CD4-positive, alpha-beta T cell (primary cell): ENCODE data around the gene ADARB2. TPM values are rescaled to one million over a fixed set of nuclear protein-coding genes. Genes with fewer than 3 reads are reported as not detected.

Experiments
- ATAC-seq: fragments of 200-7000 bp; cut with Tn5 transposase; one replicate; pipeline ENCODE4 v1.10.0; 2022; ENCODE audit warnings: mild to moderate bottlenecking; ENCODE audit not compliant: poor library complexity
- CTCF ChIA-PET: fragments of 350-600 bp; sonication (Branson Sonifier 250); formaldehyde crosslinking; loops from one replicate; lab custom pipeline; 2021; ENCODE audit warnings: antibody characterized with exemption, inconsistent platforms; lab: Charles Lee
- POLR2A ChIA-PET: fragments of 350-600 bp; sonication (Branson Sonifier 250); formaldehyde crosslinking; loops from one replicate; lab custom pipeline; 2021; ENCODE audit warnings: antibody characterized with exemption, inconsistent platforms; lab: Charles Lee
- DNase-seq, 14 experiments: peaks; one replicate each; pipeline ENCODE4 v3.0.0-alpha.2; 2013 to 2020; ENCODE audit warnings: mixed read lengths in 2 of 14
- H3K27ac ChIP-seq, 2 donors: one replicate each; pipeline versions ENCODE4 v1.5.1 to v1.7.0; 2013; ENCODE audit warnings: low read length in 2 of 2, low read depth in 1 of 2, mild to moderate bottlenecking in 1 of 2
- H3K27me3 ChIP-seq, 2 experiments: 1 replicate in 1 of 2; 2 replicates in 1 of 2; pipeline versions ENCODE4 v1.6.1 to v1.7.0; 2013; ENCODE audit warnings: low read length in 2 of 2, control low read depth in 1 of 2, mild to moderate bottlenecking in 1 of 2, moderate library complexity in 1 of 2; ENCODE audit not compliant: insufficient read depth in 2 of 2, control insufficient read depth in 1 of 2
- H3K36me3 ChIP-seq: one replicate; pipeline ENCODE4 v1.6.1; 2013; ENCODE audit warnings: low read length, control low read depth; ENCODE audit not compliant: insufficient read depth
- H3K4me1 ChIP-seq: one replicate; pipeline ENCODE4 v1.6.1; 2013; ENCODE audit warnings: low read length, control low read depth; ENCODE audit not compliant: insufficient read depth
- H3K4me3 ChIP-seq: one replicate; pipeline ENCODE4 v1.5.1; 2013; ENCODE audit warnings: mild to moderate bottlenecking, low read length, moderate library complexity
- H3K9me3 ChIP-seq, 2 experiments: 1 replicate in 1 of 2; 2 replicates in 1 of 2; pipeline versions ENCODE4 v1.6.1 to v1.7.0; 2013; ENCODE audit warnings: low read length in 2 of 2, mild to moderate bottlenecking in 2 of 2, control low read depth in 1 of 2, moderate library complexity in 1 of 2; ENCODE audit not compliant: control insufficient read depth in 1 of 2, insufficient read depth in 1 of 2
- H3K27ac Mint-ChIP-seq: one replicate; pipeline ENCODE4 v1.8.0; 2020; ENCODE audit warnings: mixed read lengths
- H3K27me3 Mint-ChIP-seq: one replicate; pipeline ENCODE4 v1.8.0; 2021; ENCODE audit warnings: mixed read lengths
- H3K36me3 Mint-ChIP-seq: one replicate; pipeline ENCODE4 v1.8.0; 2021; ENCODE audit warnings: low read depth, mixed read lengths
- H3K4me1 Mint-ChIP-seq: one replicate; pipeline ENCODE4 v1.8.0; 2021; ENCODE audit warnings: low read depth, mixed read lengths
- H3K4me3 Mint-ChIP-seq: one replicate; pipeline ENCODE4 v1.8.0; 2020; ENCODE audit warnings: mild to moderate bottlenecking, mixed read lengths
- H3K9me3 Mint-ChIP-seq: one replicate; pipeline ENCODE4 v1.8.0; 2020; ENCODE audit warnings: mixed read lengths
- intact Hi-C, 2 experiments: fragments of 100-400 bp; cut with DNase I in 1 of 2; cut with micrococcal nuclease in 1 of 2; formaldehyde crosslinking; loops; one replicate each; pipeline versions ENCODE4 v1.15.1 to v1.9.0; 2023 to 2025; cut with DNase I, micrococcal nuclease
- total RNA-seq, 174 experiments: library from RNA in 2 of 174; stranded (reverse) in 2 of 174; gene quantifications; one replicate each; pipeline ENCODE4 v1.2.3 and lab custom pipeline; 2021 to 2026
- TF ChIP-seq, protein P1 (sequence below): fragments of 200-600 bp; IDR thresholded peaks from one replicate; pipeline ENCODE4 v1.8.0; 2022; ENCODE audit warnings: antibody characterized with exemption, mild to moderate bottlenecking

Gene ADARB2
- total RNA-seq, 2 experiments from 2014 or later: 0.14 TPM; not detected in 1

DNA sequence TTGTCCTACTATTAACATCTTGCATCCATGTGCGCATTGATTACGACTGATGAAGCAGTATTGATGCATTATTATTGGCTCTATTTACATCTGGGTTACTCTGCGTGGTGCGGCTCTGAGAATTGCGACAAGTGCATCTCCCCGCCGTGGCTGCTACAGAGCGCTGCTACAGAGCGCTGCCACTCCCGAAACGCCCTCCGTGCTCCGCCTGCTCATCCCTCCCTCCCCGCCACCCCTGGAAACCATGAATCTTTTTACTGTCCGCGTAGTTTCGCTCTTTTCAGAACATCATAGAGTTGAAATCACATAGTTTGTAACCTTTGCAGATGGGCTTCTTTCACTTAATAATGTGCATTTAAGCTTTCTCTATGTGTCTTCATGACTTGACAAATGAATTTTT is 74.1 kb downstream of the ADARB2 start:
- Histone ChIP-seq H3K9me3 (no peaks in the 10 kb centered on the region), H3K36me3 (no peaks in the 10 kb centered on the region), H3K4me3 (no peak overlapping the region), H3K27me3 (peaks cover 0 to 3% of the 10 kb centered on the region in 2 experiments), H3K4me1 (peaks cover 5% of the 10 kb centered on the region), H3K27ac (no peak overlapping the region)
- no peak for ATAC-seq
- Mint-ChIP-seq H3K4me1 (no peaks in the 10 kb centered on the region), H3K36me3 (no peaks in the 10 kb centered on the region), H3K27me3 (peaks cover 13% of the 10 kb centered on the region), H3K4me3 (no peak overlapping the region), H3K27ac (no peak overlapping the region), H3K9me3 (no peaks in the 10 kb centered on the region)
- intact Hi-C loops: no loop called here
- POLR2A ChIA-PET: no interaction called here
- TF ChIP-seq, protein P1, sequence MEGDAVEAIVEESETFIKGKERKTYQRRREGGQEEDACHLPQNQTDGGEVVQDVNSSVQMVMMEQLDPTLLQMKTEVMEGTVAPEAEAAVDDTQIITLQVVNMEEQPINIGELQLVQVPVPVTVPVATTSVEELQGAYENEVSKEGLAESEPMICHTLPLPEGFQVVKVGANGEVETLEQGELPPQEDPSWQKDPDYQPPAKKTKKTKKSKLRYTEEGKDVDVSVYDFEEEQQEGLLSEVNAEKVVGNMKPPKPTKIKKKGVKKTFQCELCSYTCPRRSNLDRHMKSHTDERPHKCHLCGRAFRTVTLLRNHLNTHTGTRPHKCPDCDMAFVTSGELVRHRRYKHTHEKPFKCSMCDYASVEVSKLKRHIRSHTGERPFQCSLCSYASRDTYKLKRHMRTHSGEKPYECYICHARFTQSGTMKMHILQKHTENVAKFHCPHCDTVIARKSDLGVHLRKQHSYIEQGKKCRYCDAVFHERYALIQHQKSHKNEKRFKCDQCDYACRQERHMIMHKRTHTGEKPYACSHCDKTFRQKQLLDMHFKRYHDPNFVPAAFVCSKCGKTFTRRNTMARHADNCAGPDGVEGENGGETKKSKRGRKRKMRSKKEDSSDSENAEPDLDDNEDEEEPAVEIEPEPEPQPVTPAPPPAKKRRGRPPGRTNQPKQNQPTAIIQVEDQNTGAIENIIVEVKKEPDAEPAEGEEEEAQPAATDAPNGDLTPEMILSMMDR: no peak
- DNase-seq: no peak
- CTCF ChIA-PET: no interaction called here

DNA sequence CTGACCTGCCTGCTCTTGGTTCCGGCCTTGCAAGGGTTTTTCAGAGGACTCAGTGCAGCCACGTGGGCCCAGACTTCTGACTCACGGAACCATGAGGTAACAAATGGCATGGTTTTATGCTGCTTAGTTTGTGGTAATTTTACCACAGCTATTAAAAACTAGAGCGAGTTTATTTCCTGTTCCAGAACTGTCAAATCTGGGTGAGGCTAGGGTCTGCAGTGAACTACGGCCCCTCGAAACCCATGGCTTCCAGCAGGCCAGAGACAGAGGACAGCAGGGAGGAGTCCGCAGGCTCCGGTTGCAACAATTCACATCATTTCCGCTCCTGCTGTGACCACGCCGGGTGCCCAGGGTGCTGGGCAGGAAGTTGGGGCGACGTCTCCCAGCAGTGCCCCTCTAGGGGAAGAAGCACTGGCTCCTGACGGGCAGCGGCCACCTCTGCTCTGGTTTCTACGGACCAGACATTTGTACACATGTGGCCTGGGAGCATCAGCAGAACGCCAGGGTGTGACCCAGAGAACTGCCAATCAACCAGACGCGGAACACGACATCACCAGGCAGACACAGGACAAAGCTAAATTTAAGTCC is 74.8 kb downstream of the ADARB2 start:
- no peak overlapping the region for H3K4me3 Mint-ChIP-seq
- CTCF ChIA-PET: no interaction called here
- no peak for ATAC-seq

DNA sequence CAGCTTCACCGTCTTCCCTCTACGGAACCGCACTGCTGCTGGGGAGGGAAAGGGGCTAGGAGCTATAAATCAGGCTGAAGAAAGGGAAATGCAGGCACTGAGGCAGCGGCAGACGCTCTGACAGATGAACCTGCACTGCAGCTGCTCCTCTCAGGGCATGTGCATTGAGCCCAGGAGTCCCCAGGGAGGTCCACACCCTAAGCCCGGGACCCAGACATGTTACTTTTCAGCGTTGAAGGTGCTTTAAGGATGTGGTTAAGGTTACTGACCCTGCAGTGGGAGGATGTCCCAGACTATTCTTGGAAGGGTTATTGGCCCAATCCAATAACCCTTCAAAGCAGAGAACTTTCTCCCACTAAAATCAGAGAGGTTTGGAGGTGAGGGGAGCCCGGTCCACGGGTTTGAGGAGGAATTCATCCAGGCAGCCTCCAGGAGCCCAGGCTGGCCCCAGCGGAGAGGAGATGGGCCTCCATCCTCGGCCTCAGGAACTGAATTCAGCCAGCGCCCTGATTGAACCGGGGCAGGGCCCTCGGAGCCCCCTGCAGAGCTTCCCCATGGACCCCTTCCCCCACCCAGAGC is 75.4 kb downstream of the ADARB2 start:
- Mint-ChIP-seq H3K27ac (no peak overlapping the region), H3K27me3 (peaks cover 18% of the 10 kb centered on the region), H3K9me3 (no peaks in the 10 kb centered on the region), H3K36me3 (no peaks in the 10 kb centered on the region), H3K4me1 (no peaks in the 10 kb centered on the region), H3K4me3 (no peak overlapping the region)
- DNase-seq (peak in 1 of 14 experiments; percentile 5), ATAC-seq (no peak)
- intact Hi-C loops: no loop called here
- no peaks in the 10 kb centered on the region for H3K9me3 ChIP-seq
- H3K36me3 ChIP-seq: no peaks in the 10 kb centered on the region
- CTCF ChIA-PET: no interaction called here
- peaks cover 5% of the 10 kb centered on the region for H3K4me1 ChIP-seq
- POLR2A ChIA-PET: no interaction called here
- H3K27ac ChIP-seq: no peak overlapping the region
- TF ChIP-seq, protein P1: no peak
- peaks cover 0 to 3% of the 10 kb centered on the region in 2 experiments for H3K27me3 ChIP-seq
- H3K4me3 ChIP-seq: no peak overlapping the region

More for the DNA sequence above, 74.8 kb downstream of the ADARB2 start:
- Histone ChIP-seq H3K4me3 (no peak overlapping the region), H3K27ac (no peak overlapping the region), H3K27me3 (peaks cover 0 to 3% of the 10 kb centered on the region in 2 experiments), H3K36me3 (no peaks in the 10 kb centered on the region), H3K9me3 (no peaks in the 10 kb centered on the region), H3K4me1 (peaks cover 5% of the 10 kb centered on the region)
- peak in 1 of 14 experiments; percentile 28 for DNase-seq
- no peaks in the 10 kb centered on the region for H3K4me1 Mint-ChIP-seq
- H3K9me3 Mint-ChIP-seq: no peaks in the 10 kb centered on the region
- peaks cover 18% of the 10 kb centered on the region for H3K27me3 Mint-ChIP-seq
- POLR2A ChIA-PET: no interaction called here
- TF ChIP-seq, protein P1: no peak
- intact Hi-C loops: no loop called here
- no peaks in the 10 kb centered on the region for H3K36me3 Mint-ChIP-seq
- no peak overlapping the region for H3K27ac Mint-ChIP-seq
